Parathyroid adenoma (tissue), 2 donors: ENCODE results near the gene EVPL.

Experiments
- H2AFZ ChIP-seq: fragments of 300-600 bp; sonication (generic); one replicate; pipeline ENCODE4 v1.7.0; 2017; ENCODE audit warnings: antibody characterized with exemption, mild to moderate bottlenecking
- H3K27ac ChIP-seq: fragments of 300-600 bp; sonication (generic); one replicate; pipeline ENCODE4 v1.7.0; 2017
- H3K27me3 ChIP-seq: fragments of 300-600 bp; sonication (generic); one replicate; pipeline ENCODE4 v1.7.0; 2017; ENCODE audit warnings: low read length; ENCODE audit not compliant: control insufficient read depth, insufficient read depth
- H3K36me3 ChIP-seq: fragments of 300-600 bp; sonication (generic); one replicate; pipeline ENCODE4 v1.7.0; 2017; ENCODE audit warnings: low read length; ENCODE audit not compliant: control insufficient read depth, insufficient read depth
- H3K4me1 ChIP-seq: fragments of 300-600 bp; sonication (generic); one replicate; pipeline ENCODE4 v1.7.0; 2017; ENCODE audit warnings: control low read depth
- H3K4me2 ChIP-seq: fragments of 300-600 bp; sonication (generic); one replicate; pipeline ENCODE4 v1.7.0; 2017; ENCODE audit warnings: low read length
- H3K4me3 ChIP-seq: fragments of 300-600 bp; sonication (generic); one replicate; pipeline ENCODE4 v1.7.0; 2017; ENCODE audit warnings: low read depth, low read length
- H3K79me2 ChIP-seq: fragments of 300-600 bp; sonication (generic); one replicate; pipeline ENCODE4 v1.7.0; 2017; ENCODE audit warnings: control low read depth
- H3K9ac ChIP-seq: fragments of 300-600 bp; sonication (generic); one replicate; pipeline ENCODE4 v1.7.0; 2017; ENCODE audit warnings: mild to moderate bottlenecking
- H3K9me3 ChIP-seq: fragments of 300-600 bp; sonication (generic); one replicate; pipeline ENCODE4 v1.7.0; 2017; ENCODE audit warnings: low read length; ENCODE audit not compliant: control insufficient read depth
- CTCF ChIP-seq: fragments of 300-600 bp; sonication (generic); IDR thresholded peaks from one replicate; pipeline ENCODE4 v1.7.0; 2017; ENCODE audit warnings: antibody characterized with exemption, mild to moderate bottlenecking
- donor health status: primary hyperparathyroidism.

The EVPL gene

GRCh38 chr17:76014100-76014924 lies 12.8 kb downstream of the EVPL start:
- H3K4me3 ChIP-seq, result no peak overlapping the region
- no peaks in the 10 kb centered on the region for H3K9me3 ChIP-seq
- peak overlapping the region; percentile 64 for H2AFZ ChIP-seq
- H3K27me3 ChIP-seq, result no peaks in the 10 kb centered on the region
- H3K9ac ChIP-seq, result no peak overlapping the region
- no peak overlapping the region for H3K4me2 ChIP-seq
- peak; percentile 100 for TF ChIP-seq CTCF
- no peaks in the 10 kb centered on the region for H3K79me2 ChIP-seq
- no peaks in the 10 kb centered on the region for H3K36me3 ChIP-seq
- peak overlapping the region; percentile 32 for H3K27ac ChIP-seq
- H3K4me1 ChIP-seq, result peaks cover 7% of the 10 kb centered on the region

- TF ChIP-seq CTCF, result no peak
- H3K4me1 ChIP-seq, result peaks cover 7% of the 10 kb centered on the region
- no peaks in the 10 kb centered on the region for H3K79me2 ChIP-seq
- H3K9ac ChIP-seq, result no peak overlapping the region
- H3K27me3 ChIP-seq, result no peaks in the 10 kb centered on the region
- no peak overlapping the region for H2AFZ ChIP-seq
- no peak overlapping the region for H3K4me2 ChIP-seq
- H3K27ac ChIP-seq, result no peak overlapping the region
- H3K9me3 ChIP-seq, result no peaks in the 10 kb centered on the region
- H3K36me3 ChIP-seq, result no peaks in the 10 kb centered on the region
- H3K4me3 ChIP-seq, result no peak overlapping the region
These were observed 13.7 kb downstream of the EVPL start for GRCh38 chr17:76013377-76013932.

- Histone ChIP-seq H3K4me1 (peaks cover 7% of the 10 kb centered on the region), H3K4me3 (no peak overlapping the region), H3K9ac (no peak overlapping the region), H3K27me3 (no peaks in the 10 kb centered on the region), H3K27ac (no peak overlapping the region), H3K4me2 (no peak overlapping the region), H3K9me3 (no peaks in the 10 kb centered on the region), H3K36me3 (no peaks in the 10 kb centered on the region), H2AFZ (no peak overlapping the region), H3K79me2 (no peaks in the 10 kb centered on the region)
- TF ChIP-seq CTCF, result no peak
These were observed 15.2 kb downstream of the EVPL start for GRCh38 chr17:76011951-76012350.

GRCh38 chr17:76009969-76010661 lies 17.0 kb downstream of the EVPL start:
- Histone ChIP-seq H3K9me3 (no peaks in the 10 kb centered on the region), H3K4me1 (peaks cover 7% of the 10 kb centered on the region), H3K79me2 (no peaks in the 10 kb centered on the region), H3K36me3 (no peaks in the 10 kb centered on the region), H3K4me2 (no peak overlapping the region), H3K9ac (no peak overlapping the region), H3K27ac (no peak overlapping the region), H3K4me3 (no peak overlapping the region), H3K27me3 (no peaks in the 10 kb centered on the region), H2AFZ (no peak overlapping the region)
- no peak for TF ChIP-seq CTCF
